Limb (tissue), 2 donors: Measurements from ENCODE around the gene PDYN.

ENCODE experiments used
- DNase-seq, 2 donors: peaks; one replicate each; pipeline ENCODE4 v3.0.0-alpha.2; 2016; ENCODE audit errors: extremely low spot score in 2 of 2

Gene PDYN

GRCh38 chr20:1952737-1953530 is 40.9 kb downstream of the PDYN start:
- DNase-seq, result no peak

GRCh38 chr20:1951436-1952115 is 42.3 kb downstream of the PDYN start:
- peak in 1 of 2 donors; percentile 12 for DNase-seq

- peak in 1 of 2 donors; percentile 6 for DNase-seq
Measured at GRCh38 chr20:1950836-1951235, 43.0 kb downstream of the PDYN start.

- peak in 1 of 2 donors; percentile 11 for DNase-seq
Measured at GRCh38 chr20:1949347-1950100, 44.3 kb downstream of the PDYN start.

- DNase-seq, result peak in 1 of 2 donors; percentile 28
Measured at GRCh38 chr20:1947535-1947846, 46.4 kb downstream of the PDYN start.

GRCh38 chr20:1946762-1947534 is 46.9 kb downstream of the PDYN start:
- DNase-seq, result peak; percentile 47 to 71

- no peak for DNase-seq
Measured at GRCh38 chr20:1946442-1946761, 47.5 kb downstream of the PDYN start.

GRCh38 chr20:1945660-1946059 is 48.2 kb downstream of the PDYN start:
- no peak for DNase-seq

- no peak for DNase-seq
Measured at GRCh38 chr20:1945134-1945618, 48.7 kb downstream of the PDYN start.

GRCh38 chr20:1944345-1945091 is 49.3 kb downstream of the PDYN start:
- DNase-seq, result no peak

- DNase-seq, result no peak
Measured at GRCh38 chr20:1943275-1944002, 50.4 kb downstream of the PDYN start.

GRCh38 chr20:1942486-1943274 is 51.2 kb downstream of the PDYN start:
- no peak for DNase-seq

- no peak for DNase-seq
Measured at GRCh38 chr20:1942061-1942460, 51.8 kb downstream of the PDYN start.

GRCh38 chr20:1941226-1941625 is 52.6 kb downstream of the PDYN start:
- DNase-seq, result no peak

GRCh38 chr20:1940581-1940980 is 53.3 kb downstream of the PDYN start:
- no peak for DNase-seq

GRCh38 chr20:1939270-1939595 is 54.6 kb downstream of the PDYN start:
- no peak for DNase-seq

- DNase-seq, result no peak
Measured at GRCh38 chr20:1938464-1939269, 55.2 kb downstream of the PDYN start.

- DNase-seq, result no peak
Measured at GRCh38 chr20:1937316-1937976, 56.4 kb downstream of the PDYN start.
